Activated CD8-positive, alpha-beta memory T cell treated with anti-CD3 and anti-CD28 coated beads for 1 hour (primary cell): Measurements from ENCODE around the gene PXDN.

Experiments
- DNase-seq, 2 donors: peaks; one replicate each; pipeline ENCODE4 v3.0.0-alpha.2; 2020; ENCODE audit warnings: low read depth in 1 of 2; ENCODE audit errors: extremely low read depth in 1 of 2

Gene PXDN

GRCh38 chr2:1754461-1755170, 10.3 kb upstream of the PXDN start:
- DNase-seq = no peak

DNA sequence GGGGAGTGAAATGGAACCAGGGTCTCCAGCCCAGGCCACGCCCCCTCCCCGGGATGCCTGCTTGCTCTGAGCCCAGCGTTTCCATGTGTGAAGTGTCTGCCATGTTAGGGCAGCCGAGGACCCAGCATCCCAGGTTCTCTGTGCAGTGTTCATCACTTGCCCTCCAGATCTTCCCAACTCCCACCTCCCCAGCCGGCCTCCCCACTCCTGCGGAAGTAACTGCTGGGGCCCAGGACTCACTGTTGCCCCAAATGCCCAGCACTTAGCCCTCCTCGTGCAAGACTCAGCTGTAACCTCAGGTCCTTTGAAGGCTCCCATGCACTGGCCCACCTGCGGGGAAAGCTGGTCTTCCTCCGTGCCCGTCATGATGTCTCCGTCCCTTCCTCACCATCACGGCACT, 9.7 kb upstream of the PXDN start:
- DNase-seq = no peak

DNA sequence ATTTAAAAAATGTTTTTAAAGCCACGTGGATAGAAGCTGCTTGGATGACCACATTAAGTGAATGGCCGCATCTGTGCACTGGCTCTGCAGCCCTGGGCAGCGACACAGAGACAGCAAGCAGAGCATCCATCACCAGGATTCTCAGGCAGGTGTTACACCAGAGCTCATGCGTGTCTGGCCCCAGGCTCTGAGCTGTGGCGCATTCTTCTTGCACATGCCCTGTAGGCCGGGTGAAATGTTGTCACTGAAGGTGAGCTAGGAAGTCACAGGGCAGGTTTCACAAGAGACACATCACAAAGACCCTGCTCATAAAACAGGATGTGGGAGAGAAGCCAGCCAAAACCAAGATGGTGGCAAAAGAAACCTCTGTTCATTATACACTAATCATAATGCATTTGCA, 8.4 kb upstream of the PXDN start:
- DNase-seq = no peak

DNA sequence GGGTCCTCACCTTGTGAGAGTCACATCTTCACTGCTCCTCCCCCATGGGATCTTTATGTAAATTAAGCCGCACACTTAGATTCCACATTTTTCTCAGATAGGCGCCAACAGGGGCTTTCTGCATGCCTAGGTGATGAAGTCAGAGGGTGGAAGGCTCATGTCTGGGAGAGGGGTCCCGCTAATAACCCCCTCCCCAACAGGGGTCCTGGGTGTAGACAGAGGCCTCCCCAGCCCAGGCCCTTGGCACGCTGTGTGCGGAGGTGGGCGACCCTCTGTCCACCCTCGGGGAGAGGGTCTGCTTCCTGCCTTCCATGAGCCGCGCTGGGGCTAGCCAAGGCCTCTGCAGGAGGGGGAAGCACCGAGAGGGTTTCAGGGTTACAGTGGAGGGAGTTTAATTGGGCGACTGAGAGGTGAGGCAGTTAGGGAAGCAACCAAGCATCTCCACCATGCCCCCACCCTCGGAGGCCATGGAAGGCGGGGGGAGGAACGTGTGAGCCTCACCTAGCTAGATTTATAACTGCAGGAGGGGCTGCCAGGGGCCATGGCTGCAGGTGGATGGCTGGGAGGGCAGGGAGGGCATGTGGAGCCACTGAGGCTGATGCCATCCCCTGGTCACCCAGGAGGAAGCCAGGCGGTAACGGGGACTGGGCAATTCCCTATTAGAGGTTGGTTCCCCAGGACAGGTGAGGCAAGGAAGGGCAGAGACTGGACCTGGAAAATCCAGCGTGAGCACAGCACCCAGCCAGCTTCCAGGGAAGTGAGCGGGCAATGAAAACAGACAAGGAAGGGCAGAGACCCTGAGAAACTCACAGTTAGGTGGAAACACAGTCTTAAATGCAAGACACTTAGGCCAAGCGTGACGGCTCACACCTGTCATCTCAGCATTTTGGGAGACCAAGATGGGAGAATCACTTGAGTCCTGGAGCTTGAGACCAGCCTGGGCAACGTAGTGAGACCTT, 7.7 kb upstream of the PXDN start:
- no peak for DNase-seq

GRCh38 chr2:1750933-1751766, 6.8 kb upstream of the PXDN start:
- peak; percentile 15 to 22 for DNase-seq

- no peak for DNase-seq
These were observed 6.1 kb upstream of the PXDN start for GRCh38 chr2:1750270-1750932.

- no peak for DNase-seq
These were observed 5.3 kb upstream of the PXDN start for GRCh38 chr2:1749489-1750119.

- no peak for DNase-seq
These were observed 4.6 kb upstream of the PXDN start for GRCh38 chr2:1748741-1749488.

DNA sequence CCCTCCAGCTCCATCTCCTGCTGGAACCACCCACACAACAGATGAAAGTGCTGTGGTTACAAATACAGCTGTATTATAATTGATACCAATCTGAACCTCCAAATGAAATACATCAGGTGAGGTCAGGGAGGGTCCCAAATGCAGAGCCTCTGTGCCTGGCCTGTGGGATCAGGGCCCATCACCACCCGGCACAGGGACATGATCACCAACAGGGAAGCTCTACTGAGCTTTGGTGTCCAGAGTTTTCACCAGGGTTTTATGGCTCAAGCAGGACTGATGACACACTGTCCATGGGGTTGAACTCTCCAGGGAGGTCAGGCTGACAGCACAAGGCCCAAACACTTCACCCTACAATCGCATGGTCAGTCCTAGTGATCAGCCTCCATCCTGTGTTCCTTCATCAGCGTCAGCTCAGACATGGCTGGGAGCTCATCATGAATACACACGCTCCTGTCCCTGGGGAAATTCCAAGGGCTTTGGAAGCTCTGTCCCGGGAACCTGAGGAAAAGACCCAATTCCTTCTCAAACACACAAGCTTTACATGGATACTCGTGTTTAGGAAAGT, 3.9 kb upstream of the PXDN start:
- DNase-seq = no peak

DNA sequence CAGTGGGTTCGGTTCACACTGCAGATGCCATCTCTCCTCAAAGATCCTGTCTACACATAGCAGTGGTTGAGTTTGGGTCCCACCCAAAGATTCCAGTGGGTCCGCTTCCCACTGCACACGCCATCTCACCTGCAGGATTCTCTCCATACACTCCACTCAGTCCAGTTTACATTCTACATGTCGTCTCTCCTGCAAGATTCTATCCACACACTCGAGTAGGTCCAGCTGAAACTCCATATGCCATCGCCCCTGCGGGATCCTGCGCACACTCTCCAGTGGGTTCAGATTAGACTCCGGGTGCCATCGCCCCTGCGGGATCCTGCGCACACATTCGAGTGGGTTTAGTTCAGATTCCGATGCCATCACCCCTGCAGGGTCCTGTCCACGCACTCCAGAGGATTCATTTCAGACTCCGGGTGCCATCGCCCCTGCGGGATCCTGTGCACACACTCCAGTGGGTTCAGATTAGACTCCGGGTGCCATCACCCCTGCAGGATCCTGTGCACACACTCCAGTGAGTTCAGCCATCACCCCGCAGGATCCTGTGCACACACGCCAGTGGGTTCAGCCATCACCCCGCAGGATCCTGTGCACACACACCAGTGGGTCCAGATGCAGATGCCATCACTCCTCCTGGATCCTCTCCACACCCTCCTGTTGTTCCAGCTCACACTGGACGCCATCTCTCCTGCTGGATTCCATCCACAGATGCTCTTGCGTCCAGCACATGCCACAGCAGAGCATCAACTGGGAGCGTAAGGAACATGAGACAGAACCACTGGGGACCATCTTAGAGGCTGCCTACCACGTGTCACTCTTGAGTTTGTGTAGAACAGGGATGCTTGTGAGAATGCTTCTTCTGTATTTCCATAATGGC, 3.0 kb upstream of the PXDN start:
- DNase-seq = no peak

DNA sequence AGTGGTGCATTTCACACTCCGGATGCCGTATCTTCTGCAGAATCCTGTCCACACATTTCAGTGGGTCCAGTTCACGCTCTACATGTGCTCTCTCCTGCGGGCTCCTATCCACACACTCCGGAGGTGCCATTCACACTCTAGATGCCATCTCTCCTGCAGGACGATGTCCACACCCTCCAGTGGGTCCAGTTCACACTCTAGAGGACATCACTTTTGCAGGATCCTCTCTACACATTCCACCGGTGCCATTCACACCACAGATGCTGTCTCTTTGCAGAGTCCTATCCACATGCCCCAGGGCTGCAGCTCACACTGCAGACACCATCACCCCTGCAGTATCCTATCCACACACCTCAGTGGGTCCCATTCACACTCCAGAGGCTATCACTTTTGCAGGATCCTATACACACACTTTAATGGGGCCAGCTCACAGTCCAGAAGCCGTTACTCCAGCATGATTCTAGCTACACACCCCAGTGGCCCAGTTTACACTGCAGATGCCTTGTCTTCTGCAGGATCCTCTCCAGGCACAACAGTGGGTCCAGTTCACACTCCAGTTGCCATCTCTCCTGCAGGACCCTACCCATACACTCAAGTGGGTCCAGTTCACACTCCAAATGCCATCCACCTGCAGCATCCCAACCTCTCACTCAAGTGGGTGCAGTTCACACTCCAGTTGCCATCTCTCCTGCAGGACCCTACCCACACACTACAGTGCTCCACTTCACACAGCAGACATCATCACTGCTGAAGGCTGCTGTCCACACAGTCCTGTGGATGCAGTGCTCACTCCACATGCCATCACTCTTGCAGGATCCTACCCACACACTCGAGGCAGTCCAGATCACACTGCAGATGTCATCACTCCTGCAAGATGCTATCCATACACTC, 2.1 kb upstream of the PXDN start:
- no peak for DNase-seq

- no peak for DNase-seq
These were observed 1.1 kb upstream of the PXDN start for GRCh38 chr2:1745171-1746023.

DNA sequence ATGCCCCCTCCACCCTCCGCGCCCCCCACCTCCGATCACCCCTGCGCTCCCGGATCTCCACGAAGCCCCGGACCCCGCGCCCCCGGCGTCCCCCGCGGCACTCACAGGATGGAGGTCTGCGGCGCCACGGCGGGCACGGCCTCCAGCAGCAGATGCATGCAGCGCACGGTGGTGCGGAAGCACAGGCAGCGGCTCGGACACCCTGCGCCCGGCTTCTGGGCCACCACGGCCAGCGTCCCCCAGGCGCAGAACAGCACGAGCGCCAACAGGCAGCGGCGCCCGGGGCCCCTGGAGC, 217 bp downstream of the PXDN start:
- no peak for DNase-seq

- no peak for DNase-seq
These were observed 742 bp downstream of the PXDN start for GRCh38 chr2:1743396-1744150.

GRCh38 chr2:1742681-1743395, 1.5 kb downstream of the PXDN start:
- DNase-seq = no peak
